Islet precursor cell (in vitro differentiated cells): Measurements from ENCODE around the gene IGSF3.

Source experiments
- DNase-seq: peaks from one replicate; pipeline ENCODE4 v3.0.0-alpha.2; 2018

The IGSF3 gene

GRCh38 chr1:116684575-116684974 lies 17.0 kb upstream of the IGSF3 start:
- no peak for DNase-seq

DNA sequence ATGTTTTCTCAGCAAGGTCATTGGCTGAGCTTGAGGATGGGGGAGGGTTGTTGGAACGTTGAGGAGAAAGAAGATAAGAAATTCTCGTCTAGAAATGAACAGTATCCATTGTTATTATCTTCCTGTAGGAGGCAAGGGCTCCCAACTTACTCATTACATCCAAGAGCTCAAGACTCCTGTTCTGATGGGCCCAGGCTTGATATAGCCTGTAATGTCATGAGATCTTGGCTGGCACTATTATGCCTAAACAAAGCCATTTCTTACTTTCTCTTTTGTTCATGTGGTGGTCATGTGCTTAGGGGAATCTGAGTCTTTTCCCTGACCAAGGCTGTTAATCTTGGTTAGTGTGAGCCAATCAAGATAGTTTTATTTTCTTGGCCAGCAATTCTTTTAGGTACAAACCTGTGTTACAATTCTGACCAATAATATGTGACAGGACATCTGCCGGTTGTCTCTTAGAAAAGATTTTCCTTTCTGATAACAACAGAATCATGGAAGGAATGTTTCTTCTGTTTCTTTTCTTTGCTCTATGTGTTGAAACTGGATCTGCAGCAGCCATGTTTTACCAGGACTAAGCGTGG lies 15.2 kb upstream of the IGSF3 start:
- DNase-seq, result no peak

GRCh38 chr1:116681343-116681899 lies 13.9 kb upstream of the IGSF3 start:
- DNase-seq, result no peak

- DNase-seq, result no peak
Measured at GRCh38 chr1:116680752-116681151, 13.2 kb upstream of the IGSF3 start.

- DNase-seq, result no peak
Measured at GRCh38 chr1:116679828-116680628, 12.5 kb upstream of the IGSF3 start.

DNA sequence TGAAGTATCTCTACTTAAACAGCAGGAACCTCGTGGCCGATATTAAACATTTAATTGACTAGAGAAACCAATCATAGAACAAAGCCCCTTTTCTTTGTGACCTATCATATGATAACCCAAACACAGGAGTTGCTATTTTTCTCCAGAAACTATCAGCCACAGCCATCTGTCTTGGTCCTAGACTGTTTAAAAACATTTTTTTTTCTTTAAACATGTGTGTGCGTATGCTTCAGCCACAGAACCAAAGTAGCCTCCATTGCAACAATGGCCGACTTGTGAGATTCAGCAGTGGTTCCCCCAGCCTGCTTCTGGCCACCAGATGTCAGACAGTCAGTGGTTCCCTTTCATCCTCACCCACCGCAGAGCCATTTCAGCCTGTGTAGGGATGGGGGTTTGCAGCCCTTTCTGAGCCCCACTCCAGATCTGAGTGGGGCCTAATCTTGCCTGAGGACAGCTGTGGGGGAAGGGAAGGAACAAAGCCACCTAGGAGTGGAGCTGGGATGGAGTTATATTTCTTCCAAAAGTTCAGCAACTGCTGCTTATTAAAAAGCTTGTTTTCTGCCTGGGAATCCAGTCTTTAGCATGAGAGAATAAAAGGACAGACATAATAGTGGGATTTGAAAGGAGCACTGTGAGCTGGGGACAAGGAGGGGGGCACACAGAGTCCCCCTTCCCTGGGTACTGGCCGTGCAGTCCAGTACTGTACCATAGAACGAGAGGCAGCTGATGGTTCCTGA lies 11.7 kb upstream of the IGSF3 start:
- DNase-seq, result no peak

DNA sequence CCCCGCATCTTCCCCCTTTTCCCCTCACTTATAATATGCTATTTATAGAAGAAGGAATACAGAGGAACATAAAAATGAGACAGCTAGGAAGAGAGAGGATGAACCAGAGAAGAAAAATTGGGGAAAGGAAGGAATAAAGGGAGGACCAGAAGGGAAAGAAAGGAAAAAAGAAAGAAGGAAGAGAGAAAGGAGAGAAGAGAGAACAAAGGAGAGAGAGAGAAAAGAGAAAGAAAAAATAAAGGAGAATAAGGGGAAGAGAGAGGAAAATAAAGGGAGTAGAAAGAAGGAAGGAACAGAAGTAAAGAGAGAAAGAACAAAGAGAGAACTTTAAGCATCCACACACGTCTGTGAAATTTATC lies 11.2 kb upstream of the IGSF3 start:
- DNase-seq, result no peak

- no peak for DNase-seq
Measured at GRCh38 chr1:116677474-116678062, 10.0 kb upstream of the IGSF3 start.

DNA sequence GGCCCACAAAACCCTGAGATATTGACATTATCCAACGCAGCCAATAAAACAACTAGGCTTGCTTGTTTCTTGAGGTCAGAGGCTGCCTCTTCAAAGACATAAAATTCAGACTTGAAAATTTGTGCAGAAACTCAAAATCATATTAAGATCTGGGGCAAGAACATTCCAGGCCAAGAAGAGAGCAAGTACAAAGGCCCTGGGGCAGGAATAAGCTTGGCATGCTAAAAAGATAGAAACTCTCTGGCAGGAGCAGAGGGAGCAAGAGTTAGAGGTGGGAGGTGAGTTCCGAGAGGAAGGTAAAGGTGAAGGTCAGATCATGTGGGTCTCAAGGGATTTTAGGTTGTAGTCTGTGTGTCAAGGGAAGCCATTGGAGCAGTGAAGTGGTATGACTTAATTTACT lies 8.8 kb upstream of the IGSF3 start:
- DNase-seq, result no peak

GRCh38 chr1:116674751-116675150 lies 7.2 kb upstream of the IGSF3 start:
- DNase-seq, result no peak

- no peak for DNase-seq
Measured at GRCh38 chr1:116674011-116674531, 6.5 kb upstream of the IGSF3 start.

GRCh38 chr1:116671912-116672311 lies 4.4 kb upstream of the IGSF3 start:
- DNase-seq, result no peak

GRCh38 chr1:116671072-116671760 lies 3.7 kb upstream of the IGSF3 start:
- no peak for DNase-seq

DNA sequence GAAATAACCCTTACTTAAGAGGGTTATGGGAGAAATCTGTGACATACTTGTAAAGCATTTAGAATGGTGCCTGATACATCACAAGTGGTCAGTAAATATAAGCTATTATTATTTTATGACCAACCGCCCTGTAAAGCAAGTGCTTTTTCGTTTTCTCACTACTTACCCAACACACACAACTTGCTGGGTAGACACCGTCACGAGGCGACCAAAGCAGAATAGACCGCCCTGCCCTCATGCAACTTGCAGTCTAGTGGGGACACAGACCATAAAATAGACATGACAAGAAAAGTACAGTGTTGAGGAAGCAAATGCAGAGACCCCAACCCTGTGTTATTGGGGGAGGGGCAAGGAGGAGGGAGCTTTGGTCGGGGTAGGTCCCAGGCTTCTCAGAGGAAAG lies 744 bp upstream of the IGSF3 start:
- no peak for DNase-seq

- peak; percentile 64 for DNase-seq
Measured at GRCh38 chr1:116667078-116667574, 407 bp downstream of the IGSF3 start.

- peak; percentile 58 for DNase-seq
Measured at GRCh38 chr1:116666187-116667077, 1.1 kb downstream of the IGSF3 start.

- DNase-seq, result no peak
Measured at GRCh38 chr1:116664978-116665371, 2.6 kb downstream of the IGSF3 start.

DNA sequence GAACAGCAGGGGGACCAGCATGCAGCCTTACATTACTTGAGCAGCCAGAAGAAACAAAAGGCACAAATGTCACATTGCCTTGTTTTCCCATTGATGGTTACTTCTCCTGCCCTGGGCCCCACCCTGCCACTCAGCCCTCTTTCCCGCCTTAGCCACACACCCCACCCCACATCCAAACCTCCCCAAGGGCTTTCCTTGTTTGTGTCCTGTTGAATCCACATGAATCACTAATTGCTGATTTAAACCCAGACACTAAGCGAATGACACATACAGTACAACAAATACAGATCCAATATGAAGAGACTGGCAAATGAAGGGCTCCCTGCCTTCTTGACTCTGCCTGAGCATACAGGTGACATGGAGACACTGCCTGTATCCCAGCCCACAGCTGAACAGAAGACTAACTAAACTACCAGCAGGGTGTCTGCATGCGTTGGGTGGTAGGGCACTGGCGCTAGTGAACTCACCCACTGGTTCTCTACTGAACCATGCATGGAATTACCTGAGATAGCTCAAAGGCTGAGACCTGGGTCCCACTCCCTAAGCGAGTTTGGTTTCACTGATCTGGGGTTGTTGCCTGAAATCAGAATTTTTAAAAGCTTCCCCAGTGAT lies 3.1 kb downstream of the IGSF3 start:
- no peak for DNase-seq

GRCh38 chr1:116663821-116664220 lies 3.7 kb downstream of the IGSF3 start:
- no peak for DNase-seq

GRCh38 chr1:116661633-116662032 lies 5.9 kb downstream of the IGSF3 start:
- no peak for DNase-seq

DNA sequence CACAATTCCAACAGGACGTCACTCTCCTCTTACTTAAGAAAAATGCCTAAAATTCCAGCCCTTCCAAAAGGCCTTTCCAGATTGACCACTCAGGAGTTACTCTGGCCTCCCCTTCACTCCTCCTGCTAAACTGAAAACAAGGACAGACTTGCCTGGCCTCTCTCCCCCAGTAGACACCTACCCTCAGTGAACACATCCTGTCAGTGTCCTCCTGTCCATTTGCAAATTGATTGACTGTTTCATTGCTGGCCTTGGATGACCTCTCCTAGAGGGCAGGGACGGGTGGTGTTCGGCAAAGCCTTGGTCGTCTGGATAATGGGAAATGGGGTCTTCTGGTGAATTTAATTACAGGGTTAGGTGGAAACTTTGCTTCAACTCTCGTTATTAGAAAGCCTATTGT lies 8.9 kb downstream of the IGSF3 start:
- peak; percentile 75 for DNase-seq
